A549 (cell line): Measurements from ENCODE around the gene EFS.

Source experiments
- CTCF ChIP-seq: fragments of >200 bp; sonication (Bioruptor Twin); formaldehyde crosslinking; IDR thresholded peaks from 3 replicates; pipeline ENCODE4 v1.5.1; 2016
- JUN ChIP-seq, 2 experiments: fragments of >200 bp; sonication (Bioruptor Twin); formaldehyde crosslinking; IDR thresholded peaks; 2 replicates in 1 of 2; 3 replicates in 1 of 2; pipeline ENCODE4 v1.6.1; 2016 to 2017

- TF ChIP-seq JUN (IDR thresholded peaks at IDR 0.05) = no peak
- no peak for TF ChIP-seq CTCF
These were observed 13.1 kb downstream of the EFS start for GRCh38 chr14:23351681-23352505.
